ENCODE data around the gene MESD.

MESD gene

GRCh38 chr15:80937718-80938117 lies 51.9 kb downstream of the MESD start:
- no peak for DNase-seq (ENCODE audit: low read depth in 2 of 2)

GRCh38 chr15:80936288-80937078 lies 53.1 kb downstream of the MESD start:
- no peak for DNase-seq (ENCODE audit: low read depth in 2 of 2)

GRCh38 chr15:80934761-80935221 lies 54.8 kb downstream of the MESD start:
- DNase-seq (ENCODE audit: low read depth in 2 of 2), result no peak

- DNase-seq (ENCODE audit: low read depth in 2 of 2), result no peak
These were observed 56.6 kb downstream of the MESD start for GRCh38 chr15:80932989-80933388.

GRCh38 chr15:80932513-80932815 lies 57.2 kb downstream of the MESD start:
- DNase-seq (ENCODE audit: low read depth in 2 of 2), result no peak

- DNase-seq (ENCODE audit: low read depth in 2 of 2), result no peak
These were observed 57.7 kb downstream of the MESD start for GRCh38 chr15:80931721-80932512.

- DNase-seq (ENCODE audit: low read depth in 2 of 2), result no peak
These were observed 58.4 kb downstream of the MESD start for GRCh38 chr15:80931191-80931590.

GRCh38 chr15:80929689-80930088 lies 59.9 kb downstream of the MESD start:
- DNase-seq (ENCODE audit: low read depth in 2 of 2), result no peak

- no peak for DNase-seq (ENCODE audit: low read depth in 2 of 2)
These were observed 60.4 kb downstream of the MESD start for GRCh38 chr15:80929225-80929624.

GRCh38 chr15:80926126-80926525 lies 63.5 kb downstream of the MESD start:
- no peak for DNase-seq (ENCODE audit: low read depth in 2 of 2)

GRCh38 chr15:80925597-80926059 lies 64.0 kb downstream of the MESD start:
- DNase-seq (ENCODE audit: low read depth in 2 of 2), result no peak

GRCh38 chr15:80924278-80924677 lies 65.3 kb downstream of the MESD start:
- no peak for DNase-seq (ENCODE audit: low read depth in 2 of 2)

GRCh38 chr15:80923668-80924067 lies 66.0 kb downstream of the MESD start:
- DNase-seq (ENCODE audit: low read depth in 2 of 2), result no peak

GRCh38 chr15:80921736-80922410 lies 67.7 kb downstream of the MESD start:
- no peak for DNase-seq (ENCODE audit: low read depth in 2 of 2)

- DNase-seq (ENCODE audit: low read depth in 2 of 2), result peak; percentile 10 to 25
These were observed 69.3 kb downstream of the MESD start for GRCh38 chr15:80920271-80920699.

GRCh38 chr15:80918196-80918783 lies 71.3 kb downstream of the MESD start:
- no peak for DNase-seq (ENCODE audit: low read depth in 2 of 2)

- no peak for DNase-seq (ENCODE audit: low read depth in 2 of 2)
These were observed 73.6 kb downstream of the MESD start for GRCh38 chr15:80916056-80916455.

- no peak for DNase-seq (ENCODE audit: low read depth in 2 of 2)
These were observed 74.1 kb downstream of the MESD start for GRCh38 chr15:80915472-80915871.

GRCh38 chr15:80913541-80913940 lies 76.1 kb downstream of the MESD start:
- no peak for DNase-seq (ENCODE audit: low read depth in 2 of 2)

GRCh38 chr15:80912673-80913072 lies 76.9 kb downstream of the MESD start:
- DNase-seq (ENCODE audit: low read depth in 2 of 2), result no peak

- DNase-seq (ENCODE audit: low read depth in 2 of 2), result no peak
These were observed 77.8 kb downstream of the MESD start for GRCh38 chr15:80911821-80912220.

- no peak for DNase-seq (ENCODE audit: low read depth in 2 of 2)
These were observed 83.4 kb downstream of the MESD start for GRCh38 chr15:80906159-80906766.

Measured in stimulated activated CD8-positive, alpha-beta memory T cell treated with anti-CD3 and anti-CD28 coated beads, Interleukin-15, amount 100 ng/mL, for 48 hours (primary cell).